ENCODE data around the gene COG3.

The COG3 gene

GRCh38 chr13:45564133-45564776 lies 99.5 kb downstream of the COG3 start:
- no peak for DNase-seq

- DNase-seq, result no peak
Observed at GRCh38 chr13:45565331-45565730, 100.6 kb downstream of the COG3 start.

GRCh38 chr13:45575146-45575829 lies 110.5 kb downstream of the COG3 start:
- DNase-seq, result no peak

GRCh38 chr13:45575830-45576180 lies 111.1 kb downstream of the COG3 start:
- no peak for DNase-seq

GRCh38 chr13:45576466-45576865 lies 111.7 kb downstream of the COG3 start:
- no peak for DNase-seq

- no peak for DNase-seq
Observed at GRCh38 chr13:45582408-45583076, 117.8 kb downstream of the COG3 start.

- DNase-seq, result no peak
Observed at GRCh38 chr13:45584816-45585215, 120.1 kb downstream of the COG3 start.

Measured in activated gamma-delta T cell (primary cell).